Kasumi-1 (cell line): ENCODE measurements around the gene PRM3.
A peak's percentile ranks its signal among the peaks of the same experiment; 100 is the strongest.

Experiments used
- DNase-seq, 2 experiments: peaks; one replicate each; lab custom pipeline; 2025; lab: John Stamatoyannopoulos, UW

The PRM3 gene

GRCh38 chr16:11280616-11281522 is 7.4 kb upstream of the PRM3 start, which contains the start of gene PRM1:
Gene PRM1 (minus strand): TSS chr16:11281330. CDS start chr16:11281238, 92 bp downstream.
- DNase-seq = no peak

GRCh38 chr16:11278681-11279628 is 5.5 kb upstream of the PRM3 start:
- no peak for DNase-seq

GRCh38 chr16:11277607-11278337 is 4.3 kb upstream of the PRM3 start:
- DNase-seq = no peak

DNA sequence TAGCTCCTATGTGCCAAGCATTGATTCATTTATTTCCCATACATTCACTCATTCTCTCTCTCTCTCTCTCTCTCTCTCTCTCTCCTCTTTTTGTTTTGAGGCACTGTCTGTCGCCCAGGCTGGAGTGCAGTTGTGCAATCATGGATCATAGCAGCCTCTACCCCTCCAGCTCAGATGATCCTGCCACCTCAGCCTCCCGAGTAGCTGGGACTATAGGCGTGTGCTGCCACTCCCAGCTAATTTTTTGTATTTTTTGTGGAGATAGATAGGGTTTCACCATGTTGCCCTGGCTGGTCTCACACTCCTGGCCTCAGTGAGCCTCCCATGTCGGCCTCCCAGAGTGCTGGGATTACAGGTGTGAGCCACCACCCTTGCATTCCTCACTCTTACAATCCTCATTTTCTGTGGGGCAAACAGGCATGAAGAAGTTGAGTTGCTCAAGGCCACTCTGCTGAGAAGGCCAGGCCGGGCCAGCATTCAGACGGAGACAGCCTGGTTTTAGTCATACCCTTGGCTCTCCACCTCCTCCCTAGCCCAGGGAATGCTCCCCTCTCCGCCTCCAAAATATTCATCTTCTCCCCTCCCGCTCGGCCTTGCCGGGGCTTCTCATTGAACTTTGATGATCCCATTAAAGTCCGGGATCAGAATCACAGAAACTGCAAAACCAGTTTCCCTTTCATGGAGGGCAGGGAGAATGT is 3.6 kb upstream of the PRM3 start:
- DNase-seq = no peak

DNA sequence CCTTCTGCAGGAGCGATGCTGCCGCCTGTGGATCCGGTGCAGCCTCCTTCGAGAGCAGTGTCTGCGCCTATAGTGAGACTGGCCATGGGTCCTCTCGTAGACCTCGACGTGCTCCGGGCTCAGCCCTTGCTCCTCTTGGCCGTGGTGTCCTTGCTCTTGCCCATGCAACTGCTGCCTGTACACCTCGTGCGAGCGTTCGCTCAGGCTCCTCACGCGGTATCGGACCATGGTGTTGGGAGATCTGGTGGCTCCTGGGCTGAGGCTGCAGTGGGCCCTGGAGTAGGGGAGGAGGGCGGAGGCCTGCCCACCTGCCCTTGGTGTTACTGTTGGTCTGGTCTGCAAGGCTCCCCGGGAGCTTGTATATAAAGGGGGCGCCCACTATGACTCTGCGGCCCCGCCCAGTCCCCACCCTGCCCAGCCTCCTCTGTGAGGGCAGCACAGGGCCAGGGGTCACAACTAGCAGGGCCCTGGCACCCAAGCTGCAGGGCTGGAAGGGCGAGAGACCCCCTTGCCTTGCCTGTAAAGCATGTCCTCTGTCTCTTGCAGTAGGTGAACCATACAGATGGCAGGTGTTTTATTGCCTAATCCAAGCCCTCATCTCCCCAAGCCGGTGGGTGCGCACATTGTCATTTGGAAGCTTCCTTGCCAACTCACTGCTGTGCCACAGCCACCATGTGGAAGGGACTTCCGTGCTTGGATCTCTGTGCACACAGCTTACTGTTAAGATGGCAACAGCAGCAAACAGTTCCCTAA is 2.9 kb upstream of the PRM3 start, which contains the start of gene PRM2:
Gene PRM2, minus strand, starts transcription at position 338 of the 753 bp plus-strand sequence. Its CDS starts 110 bp downstream, at position 228.
- DNase-seq = no peak

GRCh38 chr16:11274964-11275363 is 1.5 kb upstream of the PRM3 start:
- DNase-seq = no peak

GRCh38 chr16:11273721-11274324 is 394 bp upstream of the PRM3 start:
- no peak for DNase-seq

GRCh38 chr16:11272484-11272883 is 945 bp downstream of the PRM3 start:
- DNase-seq = no peak

DNA sequence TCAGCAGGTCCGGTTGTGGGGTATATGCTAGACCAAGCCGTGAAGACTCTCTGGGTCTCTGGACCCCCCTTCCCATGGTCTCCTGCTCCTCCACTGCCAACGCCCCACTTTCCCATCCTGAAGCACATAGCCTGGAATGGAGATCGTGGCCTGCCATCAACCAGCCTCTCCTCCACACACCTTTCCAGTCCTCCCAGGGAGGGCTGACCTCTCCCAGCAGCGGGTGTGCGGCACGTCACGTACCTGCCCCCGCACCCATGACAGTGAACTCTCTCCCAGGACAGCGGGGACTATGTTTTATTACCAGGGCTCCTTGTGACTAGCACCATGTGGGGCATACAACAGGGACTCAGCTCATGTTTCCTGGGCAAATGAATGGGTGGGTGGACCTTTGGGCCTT is 1.8 kb downstream of the PRM3 start:
- DNase-seq = no peak

DNA sequence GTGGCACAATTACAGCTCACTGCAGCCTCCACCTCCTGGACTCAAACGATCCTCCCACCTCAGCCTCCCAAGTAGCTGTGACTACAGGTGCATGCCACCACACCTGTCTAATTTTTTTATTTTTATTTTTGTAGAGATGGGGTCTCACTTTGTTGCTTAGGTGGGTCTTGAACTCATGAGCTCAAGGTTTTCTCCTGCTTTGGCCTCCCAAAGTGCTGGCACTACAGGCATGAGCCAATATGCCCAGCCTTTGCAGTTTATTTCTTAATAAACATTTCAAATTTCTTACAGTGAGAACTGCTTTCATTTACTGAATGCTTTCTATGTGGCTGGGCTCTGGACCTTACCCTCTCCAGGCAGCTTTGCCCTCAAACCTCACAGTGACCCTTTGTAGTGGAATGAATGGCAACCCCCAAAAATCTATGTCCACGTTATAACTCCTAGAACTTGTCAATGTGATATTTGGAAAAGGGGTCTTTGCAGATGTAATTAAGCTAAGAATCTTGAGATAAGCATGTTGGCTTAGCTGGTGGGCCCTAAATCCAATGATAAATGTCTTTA is 2.7 kb downstream of the PRM3 start:
- DNase-seq = no peak

GRCh38 chr16:11268921-11269375 is 4.5 kb downstream of the PRM3 start, which contains the start of gene TNP2:
Gene TNP2 (minus strand): TSS chr16:11269325. CDS start chr16:11269262, 63 bp downstream.
- no peak for DNase-seq

DNA sequence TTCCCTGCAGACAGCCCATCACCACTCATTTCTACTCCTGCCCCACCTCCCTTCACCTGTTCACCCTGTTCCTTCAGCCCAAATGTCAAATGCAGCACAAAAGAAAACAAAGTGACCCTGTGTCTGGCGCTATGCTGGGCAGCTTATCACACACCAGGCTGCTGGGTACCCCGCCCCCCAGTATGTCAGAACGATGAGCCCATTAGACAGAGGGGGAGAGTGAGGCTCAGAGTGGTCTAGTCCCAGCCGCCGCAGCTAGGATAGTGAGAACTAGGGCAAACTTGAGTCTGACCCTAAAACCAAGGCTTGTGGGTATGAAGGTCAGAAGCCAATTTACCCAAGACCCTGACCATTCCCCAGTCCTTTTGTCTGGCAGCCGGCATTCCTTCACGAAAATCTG is 8.3 kb downstream of the PRM3 start:
- no peak for DNase-seq

- peak; percentile 0 to 18 for DNase-seq
Observed at GRCh38 chr16:11264155-11264832, 9.1 kb downstream of the PRM3 start.

GRCh38 chr16:11263737-11264136 is 9.7 kb downstream of the PRM3 start:
- no peak for DNase-seq

DNA sequence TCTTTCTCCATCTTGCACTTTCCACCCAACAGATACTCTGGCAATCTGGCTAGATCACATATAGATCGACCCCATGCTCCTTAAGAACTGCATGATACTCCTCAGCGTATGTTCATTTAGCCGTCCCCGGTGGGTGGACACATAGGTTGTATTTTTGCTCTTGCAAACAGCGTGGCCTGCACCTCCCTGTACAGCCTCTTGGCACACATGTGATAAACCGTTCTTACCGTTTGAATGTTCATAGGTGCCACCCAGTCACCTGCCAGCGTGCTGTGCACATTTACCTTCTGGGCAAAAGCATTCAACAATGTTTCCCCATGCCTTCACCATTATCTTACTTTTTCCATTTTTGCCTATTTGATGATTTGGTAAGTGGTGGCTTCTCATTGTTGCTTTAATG is 10.5 kb downstream of the PRM3 start:
- DNase-seq = no peak

GRCh38 chr16:11260596-11260966 is 12.8 kb downstream of the PRM3 start:
- no peak for DNase-seq

- no peak for DNase-seq
Observed at GRCh38 chr16:11259655-11260595, 13.5 kb downstream of the PRM3 start.
